Activated T-helper 17 cell treated with anti-CD3 and anti-CD28 coated beads, Interleukin-2, amount 50 U/mL, for 72 hours (primary cell): ENCODE measurements around the gene GPNMB. TPM values are rescaled to one million over a fixed set of nuclear protein-coding genes. Genes with fewer than 3 reads are reported as not detected.

Experiments
- ATAC-seq: fragments of 150-1000 bp; cut with Tn5 transposase; replicated peaks from 2 replicates; pipeline ENCODE4 v1.10.0; 2021; ENCODE audit warnings: mild to moderate bottlenecking, moderate library complexity
- H3K27ac Mint-ChIP-seq: one replicate; pipeline ENCODE4 v1.8.0; 2022; ENCODE audit warnings: mixed read lengths
- H3K27me3 Mint-ChIP-seq: one replicate; pipeline ENCODE4 v1.8.0; 2022; ENCODE audit warnings: mixed read lengths
- H3K36me3 Mint-ChIP-seq: one replicate; pipeline ENCODE4 v1.8.0; 2022; ENCODE audit warnings: low read depth, mild to moderate bottlenecking, mixed read lengths
- H3K4me1 Mint-ChIP-seq: one replicate; pipeline ENCODE4 v1.8.0; 2022; ENCODE audit warnings: mixed read lengths
- H3K4me3 Mint-ChIP-seq: one replicate; pipeline ENCODE4 v1.8.0; 2022; ENCODE audit warnings: mild to moderate bottlenecking, mixed read lengths
- H3K9me3 Mint-ChIP-seq: one replicate; pipeline ENCODE4 v1.8.0; 2022; ENCODE audit warnings: mixed read lengths
- total RNA-seq, 2 donors: library from RNA; stranded (reverse); gene quantifications; one replicate each; pipeline ENCODE4 v1.2.3, GENCODE V29; 2022

Gene GPNMB
- total RNA-seq, 2 donors from 2014 or later = 1.3 to 3.2 TPM

GRCh38 chr7:23239698-23240097, 6.9 kb upstream of the GPNMB start:
- Mint-ChIP-seq H3K9me3 (no peaks in the 10 kb centered on the region), H3K27me3 (peaks cover 13% of the 10 kb centered on the region), H3K36me3 (no peaks in the 10 kb centered on the region), H3K4me3 (no peak overlapping the region), H3K4me1 (no peaks in the 10 kb centered on the region), H3K27ac (no peak overlapping the region)
- no peak for ATAC-seq

GRCh38 chr7:23242321-23242720, 4.3 kb upstream of the GPNMB start:
- H3K27ac Mint-ChIP-seq = no peak overlapping the region
- peaks cover 29% of the 10 kb centered on the region for H3K27me3 Mint-ChIP-seq
- H3K4me3 Mint-ChIP-seq = no peak overlapping the region
- H3K4me1 Mint-ChIP-seq = no peaks in the 10 kb centered on the region
- ATAC-seq = peak; percentile 70
- H3K9me3 Mint-ChIP-seq = no peaks in the 10 kb centered on the region
- no peaks in the 10 kb centered on the region for H3K36me3 Mint-ChIP-seq

- no peak for ATAC-seq
- no peaks in the 10 kb centered on the region for H3K36me3 Mint-ChIP-seq
Measured at GRCh38 chr7:23242935-23243334, 3.6 kb upstream of the GPNMB start.

GRCh38 chr7:23247046-23247602, 549 bp downstream of the GPNMB start:
- Mint-ChIP-seq H3K9me3 (peaks cover 8% of the 10 kb centered on the region), H3K27me3 (peaks cover 63% of the 10 kb centered on the region)

More at GRCh38 chr7:23242935-23243334, 3.6 kb upstream of the GPNMB start:
- H3K9me3 Mint-ChIP-seq = no peaks in the 10 kb centered on the region
- H3K4me1 Mint-ChIP-seq = no peaks in the 10 kb centered on the region
- no peak overlapping the region for H3K4me3 Mint-ChIP-seq
- H3K27ac Mint-ChIP-seq = no peak overlapping the region
- peaks cover 31% of the 10 kb centered on the region for H3K27me3 Mint-ChIP-seq

GRCh38 chr7:23247603-23248335, 1.2 kb downstream of the GPNMB start:
- peaks cover 62% of the 10 kb centered on the region for H3K27me3 Mint-ChIP-seq
- H3K36me3 Mint-ChIP-seq = no peaks in the 10 kb centered on the region
- no peak for ATAC-seq
- peak overlapping the region; percentile 13 for H3K4me3 Mint-ChIP-seq
- no peaks in the 10 kb centered on the region for H3K4me1 Mint-ChIP-seq
- H3K27ac Mint-ChIP-seq = no peak overlapping the region
- peaks cover 8% of the 10 kb centered on the region for H3K9me3 Mint-ChIP-seq

More at GRCh38 chr7:23247046-23247602, 549 bp downstream of the GPNMB start:
- no peak for ATAC-seq
- no peak overlapping the region for H3K27ac Mint-ChIP-seq
- no peaks in the 10 kb centered on the region for H3K36me3 Mint-ChIP-seq
- H3K4me1 Mint-ChIP-seq = no peaks in the 10 kb centered on the region
- H3K4me3 Mint-ChIP-seq = no peak overlapping the region

GRCh38 chr7:23249486-23249885, 2.9 kb downstream of the GPNMB start:
- Mint-ChIP-seq H3K36me3 (no peaks in the 10 kb centered on the region), H3K27me3 (peaks cover 62% of the 10 kb centered on the region), H3K4me1 (no peaks in the 10 kb centered on the region), H3K4me3 (no peak overlapping the region), H3K27ac (no peak overlapping the region), H3K9me3 (peaks cover 8% of the 10 kb centered on the region)
- ATAC-seq = no peak

GRCh38 chr7:23254051-23254681, 7.6 kb downstream of the GPNMB start:
- H3K4me1 Mint-ChIP-seq = no peaks in the 10 kb centered on the region
- H3K9me3 Mint-ChIP-seq = peaks cover 8% of the 10 kb centered on the region
- no peak overlapping the region for H3K4me3 Mint-ChIP-seq
- peaks cover 60% of the 10 kb centered on the region for H3K27me3 Mint-ChIP-seq
- no peak overlapping the region for H3K27ac Mint-ChIP-seq
- ATAC-seq = no peak
- H3K36me3 Mint-ChIP-seq = no peaks in the 10 kb centered on the region

- Mint-ChIP-seq H3K27me3 (peaks cover 37% of the 10 kb centered on the region), H3K4me1 (no peaks in the 10 kb centered on the region), H3K27ac (no peak overlapping the region), H3K9me3 (peaks cover 2% of the 10 kb centered on the region), H3K36me3 (no peaks in the 10 kb centered on the region), H3K4me3 (no peak overlapping the region)
- ATAC-seq = no peak
Measured at GRCh38 chr7:23256731-23257130, 10.2 kb downstream of the GPNMB start.

- no peaks in the 10 kb centered on the region for H3K36me3 Mint-ChIP-seq
- no peaks in the 10 kb centered on the region for H3K4me1 Mint-ChIP-seq
- ATAC-seq = no peak
- no peaks in the 10 kb centered on the region for H3K9me3 Mint-ChIP-seq
- no peak overlapping the region for H3K27ac Mint-ChIP-seq
- peaks cover 19% of the 10 kb centered on the region for H3K27me3 Mint-ChIP-seq
- no peak overlapping the region for H3K4me3 Mint-ChIP-seq
Measured at GRCh38 chr7:23260371-23260770, 13.8 kb downstream of the GPNMB start.

- ATAC-seq = peak; percentile 67
- Mint-ChIP-seq H3K4me1 (no peaks in the 10 kb centered on the region), H3K36me3 (no peaks in the 10 kb centered on the region), H3K4me3 (no peak overlapping the region), H3K27me3 (peaks cover 13% of the 10 kb centered on the region), H3K27ac (no peak overlapping the region), H3K9me3 (no peaks in the 10 kb centered on the region)
Measured at GRCh38 chr7:23261843-23262452, 15.4 kb downstream of the GPNMB start.

- Mint-ChIP-seq H3K9me3 (no peaks in the 10 kb centered on the region), H3K4me3 (peak overlapping the region; percentile 33), H3K4me1 (no peaks in the 10 kb centered on the region), H3K27ac (no peak overlapping the region), H3K36me3 (no peaks in the 10 kb centered on the region), H3K27me3 (peaks cover 5% of the 10 kb centered on the region)
- ATAC-seq = peak; percentile 87
Measured at GRCh38 chr7:23264916-23265458, 18.4 kb downstream of the GPNMB start.

- Mint-ChIP-seq H3K4me1 (no peaks in the 10 kb centered on the region), H3K36me3 (no peaks in the 10 kb centered on the region), H3K4me3 (no peak overlapping the region), H3K27ac (no peak overlapping the region), H3K9me3 (no peaks in the 10 kb centered on the region), H3K27me3 (peaks cover 5% of the 10 kb centered on the region)
- no peak for ATAC-seq
Measured at GRCh38 chr7:23266918-23267317, 20.3 kb downstream of the GPNMB start.

- no peaks in the 10 kb centered on the region for H3K36me3 Mint-ChIP-seq
- no peak overlapping the region for H3K4me3 Mint-ChIP-seq
- peaks cover 7% of the 10 kb centered on the region for H3K27me3 Mint-ChIP-seq
Measured at GRCh38 chr7:23267357-23267756, 20.8 kb downstream of the GPNMB start.

GRCh38 chr7:23268167-23268566, 21.6 kb downstream of the GPNMB start:
- Mint-ChIP-seq H3K27me3 (peaks cover 7% of the 10 kb centered on the region), H3K4me1 (peaks cover 7% of the 10 kb centered on the region)
- ATAC-seq = no peak

More at GRCh38 chr7:23267357-23267756, 20.8 kb downstream of the GPNMB start:
- H3K27ac Mint-ChIP-seq = no peak overlapping the region
- H3K9me3 Mint-ChIP-seq = no peaks in the 10 kb centered on the region
- H3K4me1 Mint-ChIP-seq = peaks cover 4% of the 10 kb centered on the region
- ATAC-seq = no peak

More at GRCh38 chr7:23268167-23268566, 21.6 kb downstream of the GPNMB start:
- Mint-ChIP-seq H3K4me3 (no peak overlapping the region), H3K9me3 (no peaks in the 10 kb centered on the region), H3K27ac (no peak overlapping the region), H3K36me3 (no peaks in the 10 kb centered on the region)
